GM12878 (cell line): ENCODE measurements around the gene JMJD6.
A peak's percentile ranks its signal among the peaks of the same experiment; 100 is the strongest.

ENCODE experiments used
- BRCA1 ChIP-seq: IDR thresholded peaks from 2 replicates; pipeline ENCODE4 v1.6.1; 2011; ENCODE audit warnings: low read depth, low read length, improper control_type of control experiment
- CBX3 ChIP-seq: fragments of 200-600 bp; sonication (generic); IDR thresholded peaks from 2 replicates; pipeline ENCODE4 v1.6.1; 2016; ENCODE audit warnings: low read depth, borderline replicate concordance
- CTCF ChIP-seq, 3 experiments: IDR thresholded peaks in 2 of 3; conservative IDR thresholded peaks in 1 of 3; 2 replicates each; pipeline ENCODE4 v1.5.1; 2011; ENCODE audit warnings: low read depth in 3 of 3, low read length in 3 of 3, mild to moderate bottlenecking in 3 of 3, control low read depth in 2 of 3, moderate library complexity in 2 of 3, inconsistent platforms in 1 of 3, mixed read lengths in 1 of 3; ENCODE audit not compliant: control insufficient read depth in 2 of 3, insufficient read depth in 1 of 3; ENCODE audit errors: extremely low read depth in 1 of 3
- HDAC6 ChIP-seq: fragments of 200-600 bp; sonication (generic); IDR thresholded peaks from one replicate; pipeline ENCODE4 v1.8.0; 2017; ENCODE audit warnings: antibody characterized with exemption; ENCODE audit not compliant: unreplicated experiment
- MXI1 ChIP-seq: fragments of 150-350 bp; IDR thresholded peaks from 2 replicates; pipeline ENCODE4 v1.6.1; 2011; ENCODE audit warnings: low read depth, mild to moderate bottlenecking, inconsistent platforms, low read length, improper control_type of control experiment
- NFYB ChIP-seq: IDR thresholded peaks from 2 replicates; pipeline ENCODE4 v1.6.1; 2011; ENCODE audit warnings: low read depth, mild to moderate bottlenecking, low read length, improper control_type of control experiment, moderate library complexity; ENCODE audit not compliant: insufficient read depth
- POLR2AphosphoS5 ChIP-seq: IDR thresholded peaks from 2 replicates; pipeline ENCODE4 v1.6.1; 2011; ENCODE audit warnings: mild to moderate bottlenecking, low read length, inconsistent platforms
- SMC3 ChIP-seq: IDR thresholded peaks from 2 replicates; pipeline ENCODE4 v1.6.1; 2011; ENCODE audit warnings: low read length, improper control_type of control experiment, borderline replicate concordance
- TAF1 ChIP-seq: IDR thresholded peaks from 2 replicates; pipeline ENCODE4 v1.6.1; 2011; ENCODE audit warnings: mild to moderate bottlenecking, low read depth, low read length, borderline replicate concordance
- TARDBP ChIP-seq: IDR thresholded peaks from 2 replicates; pipeline ENCODE4 v1.6.1; 2016; ENCODE audit warnings: borderline replicate concordance

GRCh38 chr17:76735586-76736348, 9.4 kb upstream of the JMJD6 start:
- no peak for TF ChIP-seq CTCF (IDR thresholded peaks at IDR 0.05 in 2 of 3, conservative IDR thresholded peaks at IDR 0.05 in 1 of 3; ENCODE audit: control insufficient read depth in 2 of 3, extremely low read depth in 1 of 3, insufficient read depth in 1 of 3, low read depth in 3 of 3, low read length in 3 of 3)
- no peak for TF ChIP-seq BRCA1
- no peak for TF ChIP-seq CBX3
- no peak for TF ChIP-seq MXI1
- no peak for TF ChIP-seq NFYB
- no peak for TF ChIP-seq HDAC6
- TF ChIP-seq POLR2AphosphoS5 = peak; percentile 73; the same call in 1 of the 2 replicates
- no peak for TF ChIP-seq SMC3
- TF ChIP-seq TARDBP = no peak
- no peak for TF ChIP-seq TAF1
